HG02870 (cell line): ENCODE data around the gene KDM5B.
"Not testable (repeated sequence)": the region's sequence is repeated elsewhere in the genome, so short reads cannot be mapped to it uniquely, and the experiment has no call there.

Source experiments
- ATAC-seq: cut with Tn5 transposase; IDR thresholded peaks from one replicate; pipeline ENCODE4 v1.9.1; 2021; ENCODE audit warnings: mild to moderate bottlenecking, moderate library complexity; ENCODE audit not compliant: unreplicated experiment

KDM5B gene

DNA sequence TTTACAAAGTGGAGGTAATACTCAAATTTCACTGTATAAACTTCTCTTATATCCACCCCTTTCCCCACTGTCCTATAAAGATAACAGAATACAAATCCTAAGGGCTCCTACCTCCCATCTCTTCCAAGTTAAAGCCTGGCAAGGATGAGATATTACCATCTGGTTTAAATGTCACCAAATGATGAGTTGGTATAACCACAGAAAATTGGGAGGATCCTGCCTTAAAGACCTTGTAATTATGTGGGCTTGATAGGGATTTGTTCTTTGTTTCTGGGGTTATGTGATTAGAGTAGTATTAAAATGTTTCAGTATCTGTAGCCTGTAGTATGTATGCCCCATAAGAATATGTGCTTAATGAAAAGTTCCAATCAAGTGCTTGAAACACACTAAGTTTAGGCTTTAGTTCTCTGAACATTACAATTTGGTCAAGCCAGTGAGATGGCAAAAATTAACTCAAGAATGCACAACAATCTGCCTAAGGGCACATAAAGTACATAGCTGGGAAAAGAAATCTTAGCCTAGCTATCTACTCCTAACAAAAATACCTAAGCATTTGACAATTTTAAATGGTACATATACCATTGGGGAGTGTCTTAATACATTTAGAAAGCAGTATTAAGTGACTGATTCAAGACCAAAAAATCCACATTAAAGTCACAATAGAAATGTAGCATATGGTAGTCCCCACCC is 14.0 kb downstream of the KDM5B start:
- no peak for ATAC-seq

- no peak for ATAC-seq
Observed at GRCh38 chr1:202791077-202791747, 17.0 kb downstream of the KDM5B start.

GRCh38 chr1:202788800-202789199 is 19.4 kb downstream of the KDM5B start:
- no peak for ATAC-seq

DNA sequence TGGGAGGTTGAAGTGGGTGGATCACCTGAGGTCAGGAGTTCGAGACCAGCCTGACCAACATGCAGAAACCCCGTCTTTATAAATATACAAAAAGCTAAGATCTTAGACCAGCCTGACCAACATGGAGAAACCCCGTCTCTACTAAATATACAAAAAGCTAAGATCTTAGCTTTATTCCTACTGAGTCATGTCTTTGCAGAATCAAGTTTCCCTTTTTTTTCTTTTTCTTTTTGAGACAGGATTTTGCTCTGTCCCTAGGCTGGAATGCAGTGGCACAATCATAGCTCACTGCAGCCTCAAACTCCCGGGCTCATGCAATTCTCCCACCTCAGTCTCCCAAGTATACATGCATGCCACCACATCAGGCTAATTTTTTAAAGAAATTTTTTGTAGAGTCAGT is 21.4 kb downstream of the KDM5B start:
- ATAC-seq = no peak

DNA sequence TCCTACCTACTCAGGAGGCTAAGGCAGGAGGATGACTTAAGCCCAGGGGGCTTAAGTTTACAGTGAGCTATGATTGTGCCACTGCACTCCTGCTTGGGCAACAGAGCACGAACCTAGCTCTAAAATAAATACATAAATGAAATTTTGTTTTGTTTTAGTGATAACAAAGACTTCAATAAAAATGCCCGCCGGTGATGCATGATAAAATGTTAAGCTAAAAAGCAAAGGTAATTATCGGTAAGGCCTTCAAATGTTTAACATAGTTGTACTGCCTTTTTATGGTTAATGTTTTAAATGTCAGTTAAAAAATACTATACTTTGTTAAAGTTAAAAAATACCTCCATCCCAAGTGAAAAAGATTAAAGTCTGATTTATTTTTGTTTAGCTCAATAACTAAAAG is 27.0 kb downstream of the KDM5B start:
- ATAC-seq = no peak

DNA sequence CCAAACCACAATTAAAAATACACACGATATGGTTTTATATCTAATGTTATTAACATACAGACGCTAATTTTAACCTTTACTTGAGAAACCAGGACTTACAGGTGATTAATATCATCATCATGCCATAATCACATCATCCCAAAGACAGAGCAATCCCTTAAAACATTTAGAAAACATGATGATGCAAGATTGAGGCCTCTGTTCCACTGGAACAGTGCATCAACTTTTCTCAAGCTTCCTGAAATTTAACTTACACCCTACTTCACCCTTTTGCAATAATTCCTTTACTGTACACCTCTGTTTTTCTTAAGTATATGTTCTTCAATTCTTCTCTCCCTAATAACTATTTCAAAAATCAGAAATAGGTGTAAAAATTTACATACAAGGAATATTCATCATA is 38.1 kb downstream of the KDM5B start:
- ATAC-seq = no peak

DNA sequence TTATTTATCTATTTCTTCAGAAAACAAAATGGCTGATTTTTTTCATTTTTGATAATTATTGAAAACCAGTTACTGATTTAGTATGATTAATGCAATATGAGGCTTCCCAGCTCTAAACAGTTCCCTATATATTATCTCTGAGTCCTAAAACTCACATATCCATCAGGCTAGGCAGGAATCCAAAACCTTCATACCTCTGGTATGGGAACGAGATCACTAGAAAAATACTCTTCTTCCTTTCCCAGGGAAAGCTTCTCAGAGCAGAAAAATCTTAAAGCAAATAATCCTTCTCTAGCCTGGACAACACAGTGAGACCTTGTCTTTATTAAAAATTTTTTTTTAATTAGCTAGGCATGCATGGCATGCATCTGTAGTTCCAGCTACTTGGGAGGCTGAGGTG is 42.5 kb downstream of the KDM5B start:
- ATAC-seq = no peak

- ATAC-seq = no peak
Observed at GRCh38 chr1:202762019-202762418, 46.2 kb downstream of the KDM5B start.

GRCh38 chr1:202760589-202760988 is 47.6 kb downstream of the KDM5B start:
- no peak for ATAC-seq

DNA sequence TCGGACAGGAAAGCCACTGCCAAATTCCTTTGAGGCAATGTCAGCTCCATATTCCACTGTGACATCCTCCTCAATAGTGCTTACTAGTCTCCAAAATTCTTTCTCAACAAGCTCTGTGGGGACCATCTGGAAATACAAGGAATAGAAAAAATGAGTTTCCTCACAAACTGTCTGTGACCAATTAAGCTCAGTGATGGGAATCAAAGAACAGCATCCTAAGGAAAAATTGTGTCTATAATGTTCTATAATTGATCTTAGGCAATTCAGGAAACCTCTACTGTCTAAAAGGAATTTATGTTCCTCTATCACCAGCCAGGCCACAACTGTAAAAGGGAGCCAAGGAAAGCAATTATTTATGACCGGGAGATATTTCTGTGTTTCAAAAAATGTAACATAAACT is 51.8 kb downstream of the KDM5B start:
- no peak for ATAC-seq

DNA sequence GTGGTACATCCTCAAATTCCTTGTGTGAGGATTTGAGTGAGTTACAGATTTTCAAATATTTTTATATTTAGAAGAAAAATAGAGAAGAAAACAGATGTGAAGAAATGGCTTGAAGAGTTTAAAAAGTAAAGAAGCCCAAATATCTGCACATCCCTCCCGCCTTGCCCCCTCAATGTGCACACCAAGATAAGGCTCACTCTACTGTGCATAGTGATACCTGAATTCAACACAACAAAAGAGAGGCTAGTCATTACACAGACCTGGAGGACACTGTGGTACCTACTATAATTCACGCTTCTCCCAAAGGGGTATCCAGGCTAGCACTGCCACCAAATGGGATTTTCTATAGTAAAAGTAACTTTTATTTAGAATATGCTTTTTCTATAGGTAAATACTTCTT is 53.9 kb downstream of the KDM5B start:
- no peak for ATAC-seq

DNA sequence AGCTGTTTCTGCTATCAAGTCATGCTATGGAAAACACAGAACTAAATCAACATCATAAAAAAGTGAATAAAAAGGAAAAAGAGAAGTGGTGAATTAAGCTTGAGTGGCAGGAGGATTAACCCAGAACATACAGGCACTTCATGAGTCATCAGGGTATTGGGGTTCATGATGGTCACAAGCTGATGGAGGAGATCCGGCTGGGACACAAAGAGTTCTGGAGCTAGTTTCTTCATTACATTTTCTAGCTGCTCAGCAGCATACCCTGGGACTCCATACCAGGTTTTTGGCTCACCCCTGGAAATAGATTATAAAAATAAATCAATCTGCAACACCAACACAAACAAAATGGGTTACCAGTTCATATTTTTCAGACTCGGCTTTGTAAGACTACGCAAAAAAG is 55.4 kb downstream of the KDM5B start:
- ATAC-seq = no peak

GRCh38 chr1:202750761-202751160 is 57.5 kb downstream of the KDM5B start:
- no peak for ATAC-seq

DNA sequence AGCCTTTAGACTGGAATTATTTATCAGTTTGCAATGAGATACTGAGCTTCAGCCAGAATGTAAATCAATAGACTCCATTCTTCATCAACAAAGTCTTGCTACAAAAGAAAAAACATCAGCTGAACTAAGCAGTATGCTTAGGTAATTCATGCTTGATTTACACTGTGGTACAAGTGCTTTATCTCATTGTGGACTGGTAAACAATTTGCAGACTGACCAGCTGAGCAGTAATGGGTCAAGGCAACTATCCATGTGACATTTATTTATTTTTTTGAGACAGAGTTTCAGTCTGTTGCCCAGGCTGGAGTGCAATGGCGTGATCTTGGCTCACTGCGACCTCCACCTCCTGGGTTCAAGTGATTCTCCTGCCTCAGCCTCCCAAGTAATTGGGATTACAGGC is 58.2 kb downstream of the KDM5B start:
- ATAC-seq = no peak

DNA sequence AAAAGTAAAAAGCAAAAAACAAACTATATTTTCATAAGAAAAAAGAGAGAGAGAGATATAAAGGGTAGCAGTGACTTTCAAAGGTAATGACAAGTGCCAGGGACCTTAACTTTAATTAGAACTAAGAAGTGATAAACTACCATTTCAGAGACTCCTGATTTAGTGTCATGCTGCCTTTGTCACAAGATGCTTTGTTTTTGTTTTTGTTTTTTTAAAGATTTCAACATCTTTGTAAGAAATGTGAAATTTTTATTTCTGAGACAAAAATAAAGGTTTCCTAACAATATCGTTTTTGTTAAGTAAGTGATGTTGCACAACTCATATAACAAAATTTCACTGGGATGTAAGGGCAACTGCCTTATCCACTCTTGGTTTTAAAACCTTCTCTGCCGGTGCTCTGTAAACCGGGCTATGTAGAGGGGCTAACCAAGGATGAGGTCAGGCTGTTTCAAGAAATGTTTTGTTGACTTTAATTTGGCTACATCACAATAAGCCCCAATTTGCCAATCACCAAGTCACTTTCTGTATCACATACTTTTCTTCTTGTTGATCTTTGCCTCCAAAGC is 62.8 kb downstream of the KDM5B start:
- no peak for ATAC-seq

GRCh38 chr1:202744770-202745169 is 63.5 kb downstream of the KDM5B start:
- ATAC-seq = not testable (repeated sequence)

- no peak for ATAC-seq
Observed at GRCh38 chr1:202742496-202742895, 65.7 kb downstream of the KDM5B start.

DNA sequence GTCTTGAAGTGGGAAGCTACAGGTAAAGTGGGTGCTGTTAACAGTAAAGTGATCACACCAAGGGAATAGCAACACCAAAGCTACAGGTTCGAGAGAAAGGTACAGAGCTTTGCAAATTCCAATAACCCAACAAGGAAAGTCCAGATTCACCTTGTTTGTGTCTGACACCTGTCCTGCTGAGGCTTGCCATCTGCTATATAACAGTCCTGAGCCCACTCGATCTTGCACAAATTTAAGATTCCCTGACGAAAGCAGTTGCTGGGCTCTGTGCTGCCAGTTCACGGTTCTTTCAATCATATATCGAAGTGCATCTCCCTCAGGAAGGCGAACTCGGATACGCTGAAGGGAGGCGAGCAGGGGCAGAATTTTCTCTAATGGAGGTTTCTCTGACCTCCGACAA is 75.0 kb downstream of the KDM5B start:
- ATAC-seq = no peak

GRCh38 chr1:202728951-202729350 is 79.3 kb downstream of the KDM5B start:
- ATAC-seq = no peak

DNA sequence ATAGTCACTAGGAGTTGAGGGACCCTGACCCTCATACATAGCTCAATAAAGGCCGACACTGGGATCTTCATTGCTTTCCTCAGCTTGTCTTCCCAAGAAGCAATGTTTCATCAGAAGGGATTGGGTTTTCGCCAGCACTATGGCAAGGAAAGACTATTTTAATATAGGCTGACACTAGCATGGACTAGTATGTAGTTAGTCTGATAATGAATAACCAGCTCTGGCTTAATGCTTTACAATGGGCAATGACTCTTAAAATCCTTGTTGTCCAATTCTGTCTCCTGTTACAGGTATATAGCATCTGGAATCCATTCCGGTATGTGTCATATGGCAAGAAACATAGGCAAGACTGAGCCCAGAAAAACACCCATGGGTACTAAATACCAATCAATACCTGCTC is 82.7 kb downstream of the KDM5B start:
- no peak for ATAC-seq

GRCh38 chr1:202723708-202724107 is 84.5 kb downstream of the KDM5B start:
- ATAC-seq = no peak

GRCh38 chr1:202723046-202723445 is 85.2 kb downstream of the KDM5B start:
- ATAC-seq = not testable (repeated sequence)
